GM19043 (cell line): ENCODE measurements around the gene NKX2-3.
A peak's percentile ranks its signal among the peaks of the same experiment; 100 is the strongest.

Source experiments
- ATAC-seq: cut with Tn5 transposase; IDR thresholded peaks from one replicate; pipeline ENCODE4 v1.9.1; 2021; ENCODE audit warnings: low read depth; ENCODE audit not compliant: unreplicated experiment

Gene NKX2-3

DNA sequence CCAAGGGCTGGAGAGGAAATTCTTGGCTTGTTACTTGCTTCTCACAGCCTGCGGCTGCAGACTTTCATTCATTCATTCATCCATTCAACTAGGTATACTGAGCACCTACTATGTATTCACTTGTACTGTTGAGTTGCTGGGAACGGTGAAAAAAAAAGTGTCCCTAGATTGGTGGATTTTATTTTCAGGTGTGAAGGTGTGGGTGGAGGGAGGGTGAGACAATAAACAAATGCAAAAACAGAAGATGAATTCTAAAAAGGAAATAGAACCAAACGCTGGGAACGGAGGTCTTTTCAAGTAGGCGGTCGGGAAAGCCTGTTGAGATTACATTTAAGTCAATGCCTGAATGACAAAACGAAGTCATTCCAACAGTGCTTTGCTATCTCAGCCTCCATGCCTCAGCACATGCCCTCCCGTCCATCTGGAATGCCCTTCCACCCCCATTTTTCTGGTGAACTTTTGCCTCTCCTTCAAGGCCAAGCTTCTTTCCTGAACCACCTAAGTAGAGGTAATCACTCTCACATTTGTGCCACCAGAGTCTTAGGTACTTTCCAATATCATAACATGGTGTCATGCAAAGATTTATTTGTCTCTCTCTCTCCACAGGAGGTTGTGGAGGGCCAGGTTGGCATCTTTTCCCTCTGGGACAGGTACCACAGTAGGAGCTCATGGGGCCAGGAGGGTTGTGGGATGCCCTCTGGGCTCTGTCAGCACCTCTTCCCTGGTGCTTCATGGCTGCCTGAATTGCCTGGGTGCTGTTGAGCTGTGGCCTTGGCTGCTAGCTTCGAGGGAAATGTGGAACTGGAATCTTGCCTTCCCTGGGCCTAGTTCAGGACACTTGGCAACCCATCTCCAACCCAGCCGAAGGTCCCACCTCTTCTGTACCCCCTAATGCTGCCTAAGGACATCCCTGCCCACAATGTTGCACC, 5.5 kb downstream of the NKX2-3 start:
- ATAC-seq, result no peak

DNA sequence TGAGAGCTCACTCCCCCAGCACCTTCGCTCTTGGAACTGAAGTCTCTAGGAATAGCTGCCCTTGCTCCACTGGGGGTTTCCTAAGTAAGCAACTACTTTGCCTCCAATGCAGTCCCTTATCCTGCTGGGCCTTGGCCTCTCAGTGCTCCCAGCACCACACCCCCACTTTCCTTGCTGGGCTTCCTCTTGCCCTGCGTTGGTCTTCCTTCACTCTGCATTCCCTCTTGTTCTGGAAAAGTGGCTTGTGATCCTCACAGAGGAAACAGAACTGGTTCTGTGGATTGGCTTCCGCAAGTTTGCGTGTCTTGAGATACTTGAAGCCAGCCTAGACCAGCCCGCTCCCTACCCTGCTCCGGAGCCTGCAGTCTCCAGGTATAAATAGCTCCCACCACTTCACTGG, 6.4 kb downstream of the NKX2-3 start:
- ATAC-seq, result no peak

DNA sequence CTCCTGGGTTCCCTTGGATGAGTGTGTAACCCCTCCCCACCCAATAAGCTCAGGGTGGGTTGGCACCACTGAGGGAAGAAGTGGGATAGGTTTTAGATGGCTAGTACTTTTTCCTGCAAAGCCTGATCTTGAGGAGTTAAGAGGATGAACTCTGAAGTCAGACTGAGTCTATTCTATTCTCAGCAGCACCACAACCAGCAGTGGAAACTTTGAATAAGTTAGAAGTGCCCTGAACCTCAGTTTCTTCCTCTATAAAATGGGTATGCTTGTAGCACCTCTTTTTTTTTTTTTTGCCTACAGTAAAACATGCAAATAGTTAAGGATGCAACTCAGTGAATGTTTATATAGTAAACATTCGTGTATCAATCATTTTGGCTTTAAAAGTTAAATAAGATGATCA, 7.1 kb downstream of the NKX2-3 start:
- no peak for ATAC-seq

DNA sequence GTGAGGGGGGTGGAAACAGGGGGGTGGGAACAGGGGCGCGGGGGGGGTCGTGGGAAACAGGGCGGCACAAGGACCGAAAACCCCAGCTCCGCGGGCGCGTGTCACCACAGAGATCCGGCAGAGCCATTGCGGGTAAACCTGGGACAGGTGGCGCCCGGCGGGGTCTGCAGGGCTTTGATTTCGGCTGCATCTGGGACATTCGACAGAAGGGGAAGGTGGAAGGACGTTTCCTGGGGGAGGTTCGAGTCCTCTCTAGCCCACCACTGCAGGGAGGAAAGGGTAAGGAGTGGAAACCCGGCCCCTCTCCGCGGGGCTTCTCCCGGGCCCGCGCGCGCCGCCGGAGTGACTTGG, 7.5 kb downstream of the NKX2-3 start:
- ATAC-seq, result no peak

DNA sequence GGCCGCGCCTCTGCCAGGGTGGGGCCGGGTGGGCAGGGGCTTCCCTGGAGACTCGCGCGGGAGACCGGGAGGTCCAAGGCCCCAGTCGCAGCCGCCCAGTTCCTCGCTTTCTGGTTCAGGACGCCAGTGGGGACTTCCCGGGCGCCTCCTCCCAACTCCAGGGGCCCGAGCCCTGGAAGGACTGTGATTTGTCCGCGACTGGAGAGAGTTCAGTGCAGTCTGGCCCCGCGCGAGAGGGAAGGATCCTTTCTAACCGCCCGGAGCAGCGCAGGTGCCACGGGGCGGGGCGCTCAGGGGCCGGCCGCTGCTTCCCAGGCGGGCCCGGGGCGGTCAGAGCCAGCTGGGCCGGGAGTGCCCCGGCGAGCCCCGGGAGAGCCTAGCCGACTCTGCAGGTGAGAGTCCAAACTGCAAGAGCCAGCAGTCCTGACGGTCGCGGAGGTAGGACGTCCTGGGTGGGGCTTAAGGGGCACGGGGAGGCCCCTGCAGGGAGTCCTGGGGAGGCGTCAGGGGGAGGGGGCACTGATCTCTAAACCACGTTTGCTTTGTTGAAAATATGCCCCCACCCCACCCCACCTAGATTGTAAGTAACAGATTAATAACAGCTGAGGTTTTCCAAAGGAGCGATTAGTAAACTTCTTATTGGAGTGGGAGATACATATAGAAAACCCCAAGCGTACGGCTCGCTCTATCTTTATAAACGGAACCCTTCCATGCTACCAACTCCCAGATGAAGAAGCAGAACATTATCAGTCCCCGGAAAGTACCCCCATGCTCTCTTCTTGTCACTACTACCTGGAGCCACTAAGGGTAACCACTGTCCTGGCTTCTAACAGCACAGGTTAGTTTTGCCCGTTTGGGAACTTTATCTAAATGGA, 8.2 kb downstream of the NKX2-3 start:
- ATAC-seq, result no peak

- ATAC-seq, result no peak
These were observed 11.6 kb downstream of the NKX2-3 start for GRCh38 chr10:99544322-99544721.

- no peak for ATAC-seq
These were observed 15.3 kb downstream of the NKX2-3 start for GRCh38 chr10:99548041-99548530.

- ATAC-seq, result no peak
These were observed 18.4 kb downstream of the NKX2-3 start for GRCh38 chr10:99551158-99551557.

DNA sequence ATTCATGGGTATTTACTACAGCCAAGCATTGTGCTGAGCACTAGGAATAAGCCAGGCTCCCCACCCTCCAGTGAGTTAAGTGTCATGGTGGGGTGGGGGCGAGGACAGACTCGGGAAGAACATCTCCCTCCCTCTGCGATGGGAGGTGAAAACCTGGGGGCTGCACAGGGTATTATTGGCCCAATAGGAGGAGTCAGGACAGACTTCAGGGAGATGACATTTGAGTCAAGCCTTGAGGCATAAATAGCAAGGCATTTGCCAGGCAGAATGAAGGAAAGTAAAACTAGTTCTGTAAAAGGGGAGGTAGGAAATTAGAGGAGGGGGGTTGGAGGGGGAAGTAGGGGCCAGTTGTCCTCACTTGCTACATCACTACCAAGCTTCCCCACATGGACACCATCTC, 18.9 kb downstream of the NKX2-3 start:
- ATAC-seq, result no peak

DNA sequence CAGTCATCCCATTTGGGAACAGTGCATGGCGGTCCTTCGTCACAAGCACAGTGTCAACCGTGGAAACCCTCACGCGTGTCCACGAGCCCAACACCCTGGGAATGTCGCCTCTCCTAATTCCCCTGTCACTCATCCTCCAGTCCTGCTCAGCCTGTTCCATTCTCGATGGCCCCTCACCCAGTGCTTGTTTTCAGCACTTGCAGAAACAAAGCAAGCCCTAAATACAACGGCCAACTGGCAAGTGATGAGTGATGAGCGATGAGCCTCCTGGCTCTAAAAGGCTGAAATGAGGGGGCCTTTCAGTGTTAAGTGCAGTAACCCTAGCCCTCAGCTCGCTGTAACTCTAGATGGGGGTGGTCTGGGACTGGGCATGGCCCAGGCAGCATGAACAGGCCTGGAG, 22.6 kb downstream of the NKX2-3 start:
- no peak for ATAC-seq

DNA sequence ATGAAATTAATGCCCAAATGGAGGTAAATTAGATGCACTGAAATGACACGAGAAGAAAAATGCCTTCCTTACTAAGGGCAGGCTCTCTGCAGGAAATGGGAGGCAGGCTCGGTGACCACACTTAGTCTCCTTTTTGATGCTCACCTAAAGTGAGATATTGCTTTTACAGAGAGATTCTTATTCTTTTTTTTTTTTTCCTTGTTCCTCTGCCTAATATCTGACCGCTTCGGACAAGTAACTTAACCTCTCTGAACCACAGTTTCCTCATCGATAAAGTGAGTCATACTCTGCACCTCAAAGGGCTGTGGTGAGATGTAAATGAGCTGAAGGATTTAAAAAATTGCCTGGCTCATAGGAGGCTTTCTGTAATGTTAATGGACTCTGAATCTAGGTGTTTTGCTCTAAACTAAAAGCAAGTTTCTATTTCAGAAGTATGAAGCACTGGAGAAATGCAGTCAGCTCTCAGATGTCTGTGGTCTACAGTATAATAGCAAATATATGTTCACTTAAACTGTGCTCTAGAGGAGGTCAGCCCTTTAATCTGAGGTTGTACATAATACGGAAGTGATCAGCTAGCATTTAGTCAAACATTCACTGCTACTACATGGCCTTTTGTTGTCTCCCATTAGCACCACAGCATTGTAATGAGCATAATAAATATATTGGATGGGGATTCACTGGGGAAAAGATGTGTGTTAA, 23.2 kb downstream of the NKX2-3 start:
- ATAC-seq, result peak; percentile 89

DNA sequence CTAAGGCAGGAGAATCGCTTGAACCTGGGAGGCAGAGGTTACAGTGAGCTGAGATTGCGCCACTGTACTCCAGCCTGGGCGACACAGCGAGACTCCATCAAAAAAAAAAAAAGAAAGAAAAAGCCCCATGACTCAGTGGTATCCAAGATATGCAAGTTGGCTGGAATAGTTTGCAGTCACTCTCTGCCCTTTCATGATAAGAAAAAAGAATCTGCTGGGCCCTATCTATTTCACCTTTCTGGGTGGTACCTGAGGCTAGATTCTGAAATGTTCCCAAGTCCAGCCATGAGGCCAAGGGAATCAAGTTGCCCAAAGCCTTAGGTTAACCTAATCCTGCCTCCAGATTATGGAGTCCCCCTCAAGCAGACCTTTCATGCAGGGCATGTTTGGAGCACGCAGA, 24.3 kb downstream of the NKX2-3 start:
- no peak for ATAC-seq

DNA sequence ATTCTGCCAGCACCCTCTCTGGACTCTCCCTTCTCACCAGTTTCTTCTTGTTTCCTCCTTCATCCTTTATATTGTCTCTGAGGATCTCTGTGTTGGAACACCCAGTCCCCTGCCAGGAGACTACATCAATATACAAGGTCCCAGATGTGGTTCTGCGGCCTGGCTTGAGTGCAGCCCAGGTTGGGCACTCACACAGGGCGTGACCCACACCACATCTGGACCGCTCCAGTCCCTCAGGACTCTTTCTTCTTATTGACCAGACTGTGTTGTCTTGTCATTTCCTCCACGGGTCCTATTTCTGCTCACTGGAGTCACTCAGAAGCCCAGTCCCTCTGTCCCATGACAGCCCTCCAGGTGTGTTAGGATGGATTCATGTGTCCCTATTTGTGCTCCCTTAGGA, 26.0 kb downstream of the NKX2-3 start:
- no peak for ATAC-seq

- no peak for ATAC-seq
These were observed 27.8 kb downstream of the NKX2-3 start for GRCh38 chr10:99560277-99561126.

DNA sequence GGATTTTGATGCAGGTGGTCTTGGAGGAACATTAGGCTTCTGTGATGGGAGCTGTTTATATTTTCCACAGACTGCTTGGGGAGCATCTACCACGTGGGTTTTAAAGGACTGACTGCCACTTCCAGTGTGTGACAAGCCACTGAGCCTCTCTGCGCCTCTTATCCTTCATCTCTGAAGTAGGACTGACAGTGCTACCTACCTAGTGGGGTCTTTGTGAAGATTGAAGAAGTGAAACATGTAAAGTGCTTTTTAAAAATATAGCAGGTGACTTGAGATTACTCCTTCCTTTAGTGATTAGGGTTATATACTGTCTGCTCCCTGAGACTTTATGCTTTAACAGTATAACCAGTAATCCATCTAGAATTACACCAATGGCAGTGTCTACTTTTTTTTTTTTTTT, 29.9 kb downstream of the NKX2-3 start:
- ATAC-seq, result no peak

- ATAC-seq, result no peak
These were observed 31.6 kb downstream of the NKX2-3 start for GRCh38 chr10:99564361-99564760.

DNA sequence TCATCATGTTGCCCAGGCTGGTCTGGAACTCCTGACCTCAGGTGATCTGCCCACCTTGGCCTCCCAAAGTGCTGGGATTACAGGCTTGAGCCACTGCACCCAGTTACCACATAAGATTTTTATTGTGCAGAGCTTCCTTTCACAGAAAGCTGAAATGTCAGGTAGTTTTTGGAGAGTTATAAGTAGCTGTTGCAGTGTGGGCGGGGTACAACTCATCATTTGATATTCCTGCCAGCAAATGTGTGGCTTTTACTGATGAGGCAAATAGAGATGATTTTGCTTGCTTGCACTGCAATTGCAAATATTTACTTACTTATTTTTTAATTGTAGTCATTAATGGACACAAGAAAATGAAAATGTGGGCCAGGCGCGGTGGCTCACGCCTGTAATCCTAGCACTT, 32.4 kb downstream of the NKX2-3 start:
- ATAC-seq, result no peak

GRCh38 chr10:99569253-99569939, 36.7 kb downstream of the NKX2-3 start:
- no peak for ATAC-seq

DNA sequence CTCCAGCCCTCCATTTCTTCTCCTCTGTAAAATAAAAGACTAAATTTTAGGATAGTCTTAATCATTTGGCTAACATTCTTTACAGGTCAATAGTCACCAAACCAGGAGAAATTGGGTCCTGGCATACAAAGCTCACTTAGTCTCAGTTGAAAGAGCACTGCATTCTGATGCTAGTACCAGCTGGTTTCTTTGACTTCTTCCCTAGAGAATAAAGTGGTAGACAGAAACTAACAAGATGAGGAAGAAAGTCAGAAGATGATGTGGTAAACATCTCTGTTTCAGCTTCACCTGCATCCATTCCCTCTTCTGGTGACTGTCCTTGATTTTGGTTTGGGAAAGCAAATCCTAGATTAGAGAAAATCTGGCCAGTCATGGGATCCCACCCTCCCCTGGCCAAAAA, 37.2 kb downstream of the NKX2-3 start:
- no peak for ATAC-seq
